Endodermal cell (in vitro differentiated cells): Measurements from ENCODE around the gene BRD7. TPM values are rescaled to one million over a fixed set of nuclear protein-coding genes. Genes with fewer than 3 reads are reported as not detected.

Source experiments
- DNase-seq: peaks from one replicate; pipeline ENCODE4 v3.0.0-alpha.2; 2017
- H3K27ac ChIP-seq: 2 replicates; pipeline ENCODE4 v1.5.1; 2013; ENCODE audit warnings: mild to moderate bottlenecking, low read depth, low read length, moderate library complexity
- H3K27me3 ChIP-seq: 2 replicates; pipeline ENCODE4 v1.6.1; 2013; ENCODE audit warnings: mild to moderate bottlenecking, low read length, moderate library complexity; ENCODE audit not compliant: insufficient read depth, control insufficient read depth, poor library complexity, severe bottlenecking
- H3K36me3 ChIP-seq: 2 replicates; pipeline ENCODE4 v1.7.0; 2013; ENCODE audit warnings: mild to moderate bottlenecking, low read length, moderate library complexity; ENCODE audit not compliant: control insufficient read depth, insufficient read depth
- H3K4me1 ChIP-seq: one replicate; pipeline ENCODE4 v1.7.0; 2013; ENCODE audit warnings: low read length; ENCODE audit not compliant: control insufficient read depth, insufficient read depth
- H3K4me3 ChIP-seq: 2 replicates; pipeline ENCODE4 v1.5.1; 2013; ENCODE audit warnings: mild to moderate bottlenecking, low read length, moderate library complexity
- H3K9ac ChIP-seq: 2 replicates; pipeline ENCODE4 v1.6.1; 2013; ENCODE audit warnings: mild to moderate bottlenecking, low read length, moderate library complexity; ENCODE audit not compliant: poor library complexity, severe bottlenecking; ENCODE audit errors: extremely low read depth
- H3K9me3 ChIP-seq: 2 replicates; pipeline ENCODE4 v1.6.1; 2013; ENCODE audit warnings: mild to moderate bottlenecking, low read length, moderate library complexity; ENCODE audit not compliant: control insufficient read depth
- H3K27ac Mint-ChIP-seq: 2 replicates; pipeline ENCODE4 v1.8.0; 2020; ENCODE audit warnings: mixed read lengths
- H3K27me3 Mint-ChIP-seq: 2 replicates; pipeline ENCODE4 v1.8.0; 2021; ENCODE audit warnings: mild to moderate bottlenecking, mixed read lengths; ENCODE audit not compliant: insufficient read depth
- H3K36me3 Mint-ChIP-seq: 2 replicates; pipeline ENCODE4 v1.8.0; 2020; ENCODE audit warnings: low read depth, mixed read lengths
- H3K4me1 Mint-ChIP-seq: 2 replicates; pipeline ENCODE4 v1.8.0; 2020; ENCODE audit warnings: mixed read lengths
- H3K4me3 Mint-ChIP-seq: 2 replicates; pipeline ENCODE4 v1.8.0; 2020; ENCODE audit warnings: mild to moderate bottlenecking, moderate library complexity, mixed read lengths
- H3K9me3 Mint-ChIP-seq: 2 replicates; pipeline ENCODE4 v1.8.0; 2020; ENCODE audit warnings: mild to moderate bottlenecking, mixed read lengths
- WGBS, 2 experiments: methylation state at CpG; one replicate each; pipeline versions ENCODE4 v1.1.5 to v1.1.7; 2013; ENCODE audit warnings: missing lambda C conversion rate in 2 of 2, mixed read lengths in 1 of 2; ENCODE audit not compliant: insufficient coverage in 1 of 2, insufficient read length in 1 of 2; 5-methylcytosine and 5-hydroxymethylcytosine counted together
- total RNA-seq, 2 donors: library from RNA; stranded (reverse); fragmentation: NEBNext Ultra II Directional in 1 of 2; extraction: Animal tissue kit (Norgen Biotek cat#: 25700) in 1 of 2; gene quantifications; 2 replicates in 1 of 2; 3 replicates in 1 of 2; pipeline ENCODE4 v1.2.1, GENCODE V29; 2021
- TF ChIP-seq, protein P1 (sequence below): fragments of 200-600 bp; sonication (generic); conservative IDR thresholded peaks from 2 replicates; pipeline ENCODE4 v1.5.0; 2021; ENCODE audit warnings: antibody characterized with exemption, mild to moderate bottlenecking

Gene BRD7
- total RNA-seq, 2 donors from 2014 or later = 125 to 163 TPM

DNA sequence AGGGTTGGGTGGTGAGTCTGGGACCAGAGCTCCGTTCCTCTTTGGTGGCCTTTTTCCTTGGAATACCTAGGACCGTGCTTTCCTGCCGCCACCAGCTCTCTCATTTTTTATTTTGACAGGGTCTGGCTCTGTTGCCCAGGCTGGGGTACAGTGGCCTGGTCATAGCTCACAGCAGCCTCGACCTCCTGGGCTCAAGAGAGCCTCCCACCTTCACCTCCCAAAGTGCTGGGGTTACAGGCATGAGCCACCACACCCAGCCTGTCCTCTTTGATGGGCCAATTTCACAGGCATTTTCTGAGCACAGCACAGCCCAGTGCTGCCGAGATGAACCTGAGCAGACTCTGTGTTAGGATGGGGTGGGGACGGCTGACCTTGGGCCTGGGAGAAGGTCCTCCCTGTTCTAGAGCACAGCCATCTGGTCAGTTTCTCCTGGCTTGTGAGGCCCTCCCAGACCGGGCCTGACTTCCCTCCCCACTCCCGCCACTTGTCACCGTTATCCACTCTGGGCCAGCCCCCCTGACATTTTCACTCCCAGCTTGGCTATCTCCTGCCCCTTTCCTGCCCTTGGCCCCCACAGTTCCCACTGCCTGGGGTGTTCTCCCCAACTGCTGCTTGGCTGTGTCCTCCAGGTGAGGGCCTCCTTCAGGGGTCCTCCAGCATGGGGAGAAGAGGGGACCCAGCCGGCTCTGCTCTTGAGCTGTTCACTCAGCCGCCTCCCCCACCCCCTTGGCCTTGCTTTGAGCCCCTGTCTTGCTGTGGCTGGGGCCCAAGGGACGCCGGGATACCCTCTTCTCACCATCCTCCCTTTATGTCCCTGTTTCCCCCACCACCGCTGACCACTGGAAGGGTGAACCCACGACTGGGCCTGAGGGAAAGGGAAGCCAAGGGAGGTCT is 97.4 kb downstream of the BRD7 start:
- no peak overlapping the region for H3K4me3 Mint-ChIP-seq
- no peak for DNase-seq
- Histone ChIP-seq H3K27me3 (no peaks in the 10 kb centered on the region), H3K9ac (no peak overlapping the region), H3K36me3 (no peaks in the 10 kb centered on the region), H3K9me3 (no peaks in the 10 kb centered on the region), H3K27ac (no peak overlapping the region), H3K4me3 (no peak overlapping the region), H3K4me1 (peaks cover under 1% of the 10 kb centered on the region)
- H3K27me3 Mint-ChIP-seq = no peaks in the 10 kb centered on the region
- peaks cover 6% of the 10 kb centered on the region for H3K4me1 Mint-ChIP-seq
- no peaks in the 10 kb centered on the region for H3K9me3 Mint-ChIP-seq
- H3K36me3 Mint-ChIP-seq = no peaks in the 10 kb centered on the region
- H3K27ac Mint-ChIP-seq = no peak overlapping the region
- TF ChIP-seq, protein P1, sequence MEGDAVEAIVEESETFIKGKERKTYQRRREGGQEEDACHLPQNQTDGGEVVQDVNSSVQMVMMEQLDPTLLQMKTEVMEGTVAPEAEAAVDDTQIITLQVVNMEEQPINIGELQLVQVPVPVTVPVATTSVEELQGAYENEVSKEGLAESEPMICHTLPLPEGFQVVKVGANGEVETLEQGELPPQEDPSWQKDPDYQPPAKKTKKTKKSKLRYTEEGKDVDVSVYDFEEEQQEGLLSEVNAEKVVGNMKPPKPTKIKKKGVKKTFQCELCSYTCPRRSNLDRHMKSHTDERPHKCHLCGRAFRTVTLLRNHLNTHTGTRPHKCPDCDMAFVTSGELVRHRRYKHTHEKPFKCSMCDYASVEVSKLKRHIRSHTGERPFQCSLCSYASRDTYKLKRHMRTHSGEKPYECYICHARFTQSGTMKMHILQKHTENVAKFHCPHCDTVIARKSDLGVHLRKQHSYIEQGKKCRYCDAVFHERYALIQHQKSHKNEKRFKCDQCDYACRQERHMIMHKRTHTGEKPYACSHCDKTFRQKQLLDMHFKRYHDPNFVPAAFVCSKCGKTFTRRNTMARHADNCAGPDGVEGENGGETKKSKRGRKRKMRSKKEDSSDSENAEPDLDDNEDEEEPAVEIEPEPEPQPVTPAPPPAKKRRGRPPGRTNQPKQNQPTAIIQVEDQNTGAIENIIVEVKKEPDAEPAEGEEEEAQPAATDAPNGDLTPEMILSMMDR = no peak
- WGBS, 2 experiments = 83 to 95% methylated on average over 5 to 15 of the region's 15 CpGs

- Histone ChIP-seq H3K36me3 (no peaks in the 10 kb centered on the region), H3K4me3 (no peak overlapping the region), H3K27ac (no peak overlapping the region), H3K9me3 (no peaks in the 10 kb centered on the region), H3K9ac (no peak overlapping the region), H3K4me1 (peaks cover 3% of the 10 kb centered on the region), H3K27me3 (no peaks in the 10 kb centered on the region)
- DNase-seq = no peak
- WGBS, 2 experiments = 94 to 97% methylated on average over 12 to 13 of the region's 13 CpGs
- TF ChIP-seq, protein P1 = no peak
- Mint-ChIP-seq H3K27ac (no peak overlapping the region), H3K4me3 (no peak overlapping the region), H3K27me3 (no peaks in the 10 kb centered on the region), H3K9me3 (no peaks in the 10 kb centered on the region), H3K36me3 (no peaks in the 10 kb centered on the region), H3K4me1 (peaks cover 6% of the 10 kb centered on the region)
These were observed 98.2 kb downstream of the BRD7 start for GRCh38 chr16:50270510-50271147.

- H3K4me1 ChIP-seq = peaks cover 3% of the 10 kb centered on the region
- no peak for DNase-seq
- H3K9ac ChIP-seq = no peak overlapping the region
- H3K36me3 Mint-ChIP-seq = no peaks in the 10 kb centered on the region
- no peak overlapping the region for H3K4me3 ChIP-seq
- no peaks in the 10 kb centered on the region for H3K36me3 ChIP-seq
- H3K27me3 Mint-ChIP-seq = no peaks in the 10 kb centered on the region
- no peak overlapping the region for H3K27ac ChIP-seq
- no peaks in the 10 kb centered on the region for H3K27me3 ChIP-seq
- H3K9me3 ChIP-seq = no peaks in the 10 kb centered on the region
- peaks cover 6% of the 10 kb centered on the region for H3K4me1 Mint-ChIP-seq
- TF ChIP-seq, protein P1 = no peak
- H3K9me3 Mint-ChIP-seq = no peaks in the 10 kb centered on the region
- H3K4me3 Mint-ChIP-seq = no peak overlapping the region
- 93 to 96% methylated on average over 8 to 12 of the region's 12 CpGs for WGBS, 2 experiments
- H3K27ac Mint-ChIP-seq = no peak overlapping the region
These were observed 98.8 kb downstream of the BRD7 start for GRCh38 chr16:50269769-50270509.
